ENCODE data around the gene VWA7. TPM values are rescaled to one million over a fixed set of nuclear protein-coding genes. Genes with fewer than 3 reads are reported as not detected.

Gene VWA7
- total RNA-seq, 1 experiment from 2014 or later = 2.5 TPM

GRCh38 chr6:31815025-31815838 is 38.1 kb upstream of the VWA7 start, which contains the start of the genes HSPA1A and HSPA1L:
HSPA1A (plus strand) TSS chr6:31815543; CDS start chr6:31815757, 214 bp downstream.
HSPA1L (minus strand) TSS chr6:31815283; CDS start chr6:31811972, 3,311 bp downstream.
- no peak within 1 kb of the TSS for H2BK120ac ChIP-seq (ENCODE audit: low read depth, low read length, poor library complexity, severe bottlenecking)
- H4K20me1 ChIP-seq (ENCODE audit: control insufficient read depth, insufficient read depth, insufficient read length) = no peaks in the 10 kb centered on the region
- Mint-ChIP-seq H3K27ac (peak within 1 kb of the TSS; percentile 94 to 99 (median 99)), H3K4me3 (peak within 1 kb of the TSS; percentile 81 to 90), H3K4me1 (peaks cover 19 to 22% of the 10 kb centered on the region in 2 experiments), H3K27me3 (ENCODE audit: low read depth) (peaks cover 5% of the 10 kb centered on the region), H3K9me3 (peaks cover 6 to 9% of the 10 kb centered on the region in 2 experiments), H3K36me3 (ENCODE audit: insufficient read depth in 1 of 3, low read depth in 3 of 3) (peaks cover 3 to 10% (median 6%) of the 10 kb centered on the region in 3 experiments; a peak in 5 of 7 replicates)
- H2BK20ac ChIP-seq (ENCODE audit: low read depth, low read length, poor library complexity, severe bottlenecking) = no peak within 1 kb of the TSS
- peak within 1 kb of the TSS; percentile 76 for H3K4me2 ChIP-seq (ENCODE audit: insufficient read depth, insufficient read length, low read length)
- no peak within 1 kb of the TSS for H3K56ac ChIP-seq (ENCODE audit: insufficient read length, low read depth, low read length)
- no peak within 1 kb of the TSS for H3K9ac ChIP-seq (ENCODE audit: extremely low read depth, insufficient read length, low read length)
- H3K4me1 ChIP-seq (ENCODE audit: insufficient read depth, low read length) = no peaks in the 10 kb centered on the region; the same call in 1 of the 2 replicates
- WGBS (ENCODE audit: extremely low coverage, insufficient read length, low lambda C conversion rate) = no CpG with 5 or more reads among the region's 56 CpGs
- H3K4ac ChIP-seq (ENCODE audit: low read depth, low read length) = no peak within 1 kb of the TSS
- no peaks in the 10 kb centered on the region for H3K27me3 ChIP-seq (ENCODE audit: insufficient read depth, low read length)
- no peaks in the 10 kb centered on the region for H3K79me2 ChIP-seq (ENCODE audit: insufficient read depth, low read length)
- no peaks in the 10 kb centered on the region for H3K79me1 ChIP-seq (ENCODE audit: insufficient read depth, low read depth, low read length, poor library complexity, severe bottlenecking)
- no peak within 1 kb of the TSS for H4K5ac ChIP-seq (ENCODE audit: insufficient read length, low read depth, low read length)
- H3K23ac ChIP-seq (ENCODE audit: insufficient read length, low read depth, low read length) = no peak within 1 kb of the TSS
- TF ChIP-seq, protein P1, sequence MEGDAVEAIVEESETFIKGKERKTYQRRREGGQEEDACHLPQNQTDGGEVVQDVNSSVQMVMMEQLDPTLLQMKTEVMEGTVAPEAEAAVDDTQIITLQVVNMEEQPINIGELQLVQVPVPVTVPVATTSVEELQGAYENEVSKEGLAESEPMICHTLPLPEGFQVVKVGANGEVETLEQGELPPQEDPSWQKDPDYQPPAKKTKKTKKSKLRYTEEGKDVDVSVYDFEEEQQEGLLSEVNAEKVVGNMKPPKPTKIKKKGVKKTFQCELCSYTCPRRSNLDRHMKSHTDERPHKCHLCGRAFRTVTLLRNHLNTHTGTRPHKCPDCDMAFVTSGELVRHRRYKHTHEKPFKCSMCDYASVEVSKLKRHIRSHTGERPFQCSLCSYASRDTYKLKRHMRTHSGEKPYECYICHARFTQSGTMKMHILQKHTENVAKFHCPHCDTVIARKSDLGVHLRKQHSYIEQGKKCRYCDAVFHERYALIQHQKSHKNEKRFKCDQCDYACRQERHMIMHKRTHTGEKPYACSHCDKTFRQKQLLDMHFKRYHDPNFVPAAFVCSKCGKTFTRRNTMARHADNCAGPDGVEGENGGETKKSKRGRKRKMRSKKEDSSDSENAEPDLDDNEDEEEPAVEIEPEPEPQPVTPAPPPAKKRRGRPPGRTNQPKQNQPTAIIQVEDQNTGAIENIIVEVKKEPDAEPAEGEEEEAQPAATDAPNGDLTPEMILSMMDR (conservative IDR thresholded peaks at IDR 0.05) = no peak
- H2BK5ac ChIP-seq (ENCODE audit: insufficient read length, low read length) = no peak within 1 kb of the TSS
- peak within 1 kb of the TSS; percentile 37; the same call in 1 of the 2 replicates for H3K14ac ChIP-seq (ENCODE audit: insufficient read depth, low read length)
- H3K27ac ChIP-seq (ENCODE audit: insufficient read length, low read depth, low read length) = no peak within 1 kb of the TSS
- H4K8ac ChIP-seq (replicated peaks; ENCODE audit: insufficient read length, low read depth, low read length) = no peak within 1 kb of the TSS
- no peak within 1 kb of the TSS for H2BK15ac ChIP-seq (ENCODE audit: low read depth, low read length)
- H2AFZ ChIP-seq (ENCODE audit: low read length) = no peak within 1 kb of the TSS
- H3K23me2 ChIP-seq (ENCODE audit: insufficient read length, low read depth, low read length, poor library complexity, severe bottlenecking) = peaks cover 5% of the 10 kb centered on the region
- H3K18ac ChIP-seq (ENCODE audit: insufficient read length, low read depth, low read length) = peak within 1 kb of the TSS; percentile 66
- no peak within 1 kb of the TSS for H3T11ph ChIP-seq (ENCODE audit: low read length)
- H2BK12ac ChIP-seq (ENCODE audit: insufficient read length, low read depth, low read length) = no peak within 1 kb of the TSS
- no peaks in the 10 kb centered on the region for H3K9me3 ChIP-seq (ENCODE audit: control insufficient read depth, low read depth, low read length)
- DNase-seq = peak; percentile 100
- no peak within 1 kb of the TSS for H4K91ac ChIP-seq (ENCODE audit: insufficient read length, low read depth, low read length)
- no peak within 1 kb of the TSS for H2AK5ac ChIP-seq (ENCODE audit: insufficient read length, low read length)

Data from H9 (cell line).